OCI-M1 (cell line): ENCODE measurements around the gene ANGPTL7.
A peak's percentile ranks its signal among the peaks of the same experiment; 100 is the strongest.
"Not testable (repeated sequence)": the region's sequence is repeated elsewhere in the genome, so short reads cannot be mapped to it uniquely, and the experiment has no call there.

Source experiments
- DNase-seq: peaks from one replicate; lab custom pipeline; 2025; lab: John Stamatoyannopoulos, UW

ANGPTL7 gene

GRCh38 chr1:11188858-11189451 lies at the start of gene ANGPTL7:
TSS of gene ANGPTL7 (plus strand) at chr1:11189355. CDS start at chr1:11189580, 225 bp downstream.
- DNase-seq = no peak

GRCh38 chr1:11142618-11143391 lies 46.4 kb upstream of the ANGPTL7 start:
- no peak for DNase-seq

- no peak for DNase-seq
These were observed 45.8 kb upstream of the ANGPTL7 start for GRCh38 chr1:11143401-11143800.

GRCh38 chr1:11143907-11144306 lies 45.2 kb upstream of the ANGPTL7 start:
- no peak for DNase-seq

- no peak for DNase-seq
These were observed 44.4 kb upstream of the ANGPTL7 start for GRCh38 chr1:11144570-11145256.

GRCh38 chr1:11145741-11146140 lies 43.4 kb upstream of the ANGPTL7 start:
- no peak for DNase-seq

- DNase-seq = no peak
These were observed 41.9 kb upstream of the ANGPTL7 start for GRCh38 chr1:11147197-11147770.

GRCh38 chr1:11150326-11150725 lies 38.8 kb upstream of the ANGPTL7 start:
- no peak for DNase-seq

GRCh38 chr1:11151114-11151513 lies 38.0 kb upstream of the ANGPTL7 start:
- peak; percentile 4 for DNase-seq

- DNase-seq = no peak
These were observed 37.1 kb upstream of the ANGPTL7 start for GRCh38 chr1:11151826-11152612.

- no peak for DNase-seq
These were observed 36.4 kb upstream of the ANGPTL7 start for GRCh38 chr1:11152755-11153154.

GRCh38 chr1:11153184-11153583 lies 36.0 kb upstream of the ANGPTL7 start:
- no peak for DNase-seq

- no peak for DNase-seq
These were observed 32.7 kb upstream of the ANGPTL7 start for GRCh38 chr1:11156441-11156840.

GRCh38 chr1:11156963-11157362 lies 32.2 kb upstream of the ANGPTL7 start:
- DNase-seq = no peak

- DNase-seq = no peak
These were observed 31.8 kb upstream of the ANGPTL7 start for GRCh38 chr1:11157394-11157793.

- no peak for DNase-seq
These were observed 31.3 kb upstream of the ANGPTL7 start for GRCh38 chr1:11157867-11158266.

- DNase-seq = no peak
These were observed 30.9 kb upstream of the ANGPTL7 start for GRCh38 chr1:11158291-11158690.

- no peak for DNase-seq
These were observed 30.3 kb upstream of the ANGPTL7 start for GRCh38 chr1:11158720-11159321.

- DNase-seq = not testable (repeated sequence)
These were observed 26.4 kb upstream of the ANGPTL7 start for GRCh38 chr1:11162752-11163151.

- not testable (repeated sequence) for DNase-seq
These were observed 22.4 kb upstream of the ANGPTL7 start for GRCh38 chr1:11166744-11167143.

- DNase-seq = no peak
These were observed 20.4 kb upstream of the ANGPTL7 start for GRCh38 chr1:11168731-11169130.
